GM18507 (cell line): ENCODE data around the gene TEPSIN.

Experiments used
- DNase-seq: peaks from one replicate; pipeline ENCODE4 v3.0.0; 2011; ENCODE audit warnings: low read depth; ENCODE audit not compliant: insufficient read length; ENCODE audit errors: extremely low spot score
- FAIRE-seq: peaks from 2 replicates; lab custom pipeline; 2011; peaks lifted over from hg19 to GRCh38; lab: Jason Lieb, UNC

Gene TEPSIN

GRCh38 chr17:81238815-81239713 is at the start of gene TEPSIN, which contains the start of gene NDUFAF8:
Gene TEPSIN, minus strand, starts transcription at chr17:81239055. Its CDS starts 22 bp downstream, at chr17:81239033.
Gene NDUFAF8, plus strand, starts transcription at chr17:81239318. Its CDS starts 46 bp downstream, at chr17:81239364.
- peak; percentile 99 for FAIRE-seq
- DNase-seq, result peak; percentile 100

DNA sequence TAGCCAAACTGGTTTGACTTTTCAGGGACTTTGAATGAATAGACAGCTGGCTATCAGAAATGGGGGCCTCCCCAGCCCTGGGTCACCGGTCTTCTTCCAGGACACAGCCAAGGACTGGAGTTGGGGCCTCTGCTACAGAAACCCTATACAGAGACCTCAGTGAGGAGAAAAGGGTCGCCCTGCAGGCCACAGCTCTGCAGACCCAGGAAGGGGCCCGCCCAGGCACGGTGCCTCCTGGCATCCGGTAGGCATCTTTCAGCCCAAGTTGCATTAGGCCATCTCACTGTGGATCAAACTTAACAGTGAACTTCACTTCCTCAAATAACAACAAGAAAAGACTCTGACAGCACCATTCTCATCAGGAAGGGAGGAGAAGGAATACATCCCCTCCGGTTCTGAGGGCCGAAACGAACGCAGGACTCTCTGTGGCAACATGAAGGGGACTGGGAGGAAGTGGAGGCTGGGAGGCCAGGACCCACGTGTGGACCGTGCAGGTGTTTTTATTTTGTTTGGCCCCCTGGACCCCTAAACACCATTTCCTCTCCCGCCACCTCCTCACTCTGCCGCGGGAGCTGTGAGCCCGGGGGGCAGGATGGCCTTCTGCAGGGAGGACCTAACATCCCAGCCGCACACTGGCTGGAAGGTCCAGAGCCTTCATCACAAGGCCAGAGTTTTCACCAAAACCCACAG is 49.0 kb upstream of the TEPSIN start:
- FAIRE-seq (no peak), DNase-seq (no peak)

GRCh38 chr17:81287152-81287551 is 48.3 kb upstream of the TEPSIN start:
- FAIRE-seq (no peak), DNase-seq (no peak)

DNA sequence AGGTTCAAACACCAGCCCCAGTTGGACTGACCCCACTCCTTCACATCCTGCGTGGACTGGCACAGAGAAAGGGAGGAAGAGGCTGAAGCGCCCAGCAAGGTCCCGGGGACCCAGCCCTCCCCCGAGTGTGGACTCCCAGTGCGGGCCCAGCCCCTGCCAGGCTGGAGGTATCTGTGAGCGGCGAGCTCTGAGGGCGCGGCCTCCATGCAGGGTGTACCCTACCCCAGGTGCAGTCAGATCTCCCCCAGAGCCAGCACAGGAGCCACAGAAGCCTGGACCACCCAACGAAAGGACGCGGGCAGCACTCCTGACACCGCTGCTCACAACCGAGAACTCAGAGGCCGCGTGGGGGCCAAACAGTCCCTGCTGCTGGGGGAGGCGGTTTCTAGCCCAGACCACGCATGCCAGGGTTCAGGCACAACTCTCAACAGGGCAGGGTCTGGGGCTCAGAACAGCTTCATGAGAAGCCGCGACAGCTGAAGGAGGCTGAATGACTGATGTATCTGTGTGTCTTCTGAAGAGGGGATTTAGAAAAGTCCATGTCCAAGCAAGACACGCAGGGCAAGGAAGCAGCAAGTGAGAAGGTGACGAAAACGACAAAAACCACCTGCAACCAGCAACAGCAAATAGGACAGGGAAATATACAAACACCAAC is 47.8 kb upstream of the TEPSIN start:
- DNase-seq, result no peak
- FAIRE-seq, result no peak

DNA sequence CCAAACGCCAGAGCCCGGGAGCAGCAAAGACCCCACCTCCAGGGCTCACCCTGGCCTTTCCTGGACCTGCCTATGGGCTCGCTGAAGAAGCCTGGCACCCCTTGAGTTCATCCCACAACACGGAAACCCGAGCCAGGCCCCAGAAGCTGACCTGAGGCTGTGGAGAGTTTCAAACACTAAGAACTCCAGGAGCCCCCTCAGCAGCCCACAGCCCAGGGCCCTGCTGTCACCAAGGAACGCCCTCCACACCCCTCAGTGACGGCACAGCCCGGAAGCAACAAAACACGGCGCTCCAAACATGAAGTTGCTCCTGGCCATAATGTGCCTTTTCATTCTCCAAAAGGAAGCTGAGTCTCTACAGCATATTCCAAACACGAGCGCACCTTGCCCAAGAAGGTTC is 47.0 kb upstream of the TEPSIN start:
- FAIRE-seq, result no peak

GRCh38 chr17:81285179-81285878 is 46.5 kb upstream of the TEPSIN start:
- DNase-seq, result peak; percentile 55
- peak; percentile 91 for FAIRE-seq

More for the DNA sequence above, 47.0 kb upstream of the TEPSIN start:
- no peak for DNase-seq

GRCh38 chr17:81282876-81283275 is 44.0 kb upstream of the TEPSIN start:
- DNase-seq, result no peak
- no peak for FAIRE-seq

- DNase-seq, result no peak
- no peak for FAIRE-seq
Observed at GRCh38 chr17:81282141-81282540, 43.3 kb upstream of the TEPSIN start.

GRCh38 chr17:81280571-81280970 is 41.7 kb upstream of the TEPSIN start:
- FAIRE-seq (no peak), DNase-seq (no peak)

DNA sequence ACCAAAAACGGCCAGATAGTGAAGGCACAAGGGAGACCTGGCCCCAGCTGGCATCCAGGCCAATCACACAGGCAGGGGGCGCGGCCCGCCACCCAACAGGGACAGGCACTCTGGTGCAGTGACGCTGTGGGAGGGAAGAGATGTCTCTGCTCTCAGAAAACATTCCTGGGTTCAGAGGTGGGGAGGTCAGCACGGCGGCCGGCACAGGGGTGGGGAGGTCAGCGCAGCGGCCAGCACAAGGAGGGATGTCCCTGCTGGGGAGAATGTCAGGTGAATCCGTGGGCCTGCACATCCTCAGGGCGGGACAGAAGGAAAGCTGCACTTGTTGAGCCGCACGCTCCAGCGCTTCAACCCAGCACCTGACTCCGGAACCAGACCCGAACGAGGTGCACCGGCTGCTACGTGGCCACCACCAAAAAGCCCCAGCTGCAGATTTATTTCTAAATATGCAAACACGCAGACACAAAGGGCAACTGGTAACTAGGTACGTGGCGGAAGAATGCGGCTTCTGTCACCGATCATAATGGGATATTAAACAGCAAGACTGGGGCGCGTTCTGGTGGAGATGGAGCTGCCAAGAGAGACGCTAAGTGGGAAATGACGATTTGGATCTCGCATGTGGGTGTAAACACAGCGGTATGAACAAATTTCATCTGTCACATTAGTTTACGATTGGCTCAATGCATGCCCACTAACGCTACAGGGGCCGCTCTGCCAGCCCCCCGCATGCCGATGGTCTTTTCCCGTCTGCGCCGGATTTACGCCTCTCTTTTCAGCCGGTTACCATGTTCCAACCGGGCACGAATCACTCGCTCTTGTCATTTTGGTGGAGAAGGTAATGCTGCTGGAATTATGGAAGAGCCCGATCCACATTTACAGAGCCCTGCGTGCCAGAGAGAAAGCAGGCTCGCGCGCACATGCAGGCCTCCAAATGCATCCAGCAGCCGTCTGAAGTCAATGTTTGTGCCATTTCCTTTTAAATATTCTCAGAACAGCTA is 40.7 kb upstream of the TEPSIN start:
- no peak for DNase-seq
- FAIRE-seq, result no peak

DNA sequence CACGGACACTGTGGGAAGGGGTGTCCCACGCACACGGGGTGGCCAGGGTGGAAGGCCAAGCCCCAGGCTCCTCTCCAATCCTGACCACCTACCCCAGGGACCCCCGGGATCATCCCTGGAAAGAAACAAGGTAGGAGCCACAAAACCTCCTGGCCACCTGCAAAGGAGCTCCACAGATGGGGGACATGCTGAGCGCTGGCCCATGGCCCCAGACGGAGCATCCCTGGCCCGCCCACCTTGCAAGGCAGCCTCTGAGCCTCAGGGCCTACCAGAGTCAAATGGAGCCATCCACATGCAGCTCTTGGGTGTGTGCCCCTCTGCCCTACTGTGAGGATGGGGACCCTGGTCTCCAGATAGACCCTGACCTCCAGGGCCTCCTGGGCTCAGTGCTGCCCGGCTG is 40.0 kb upstream of the TEPSIN start:
- FAIRE-seq (no peak), DNase-seq (no peak)

GRCh38 chr17:81277946-81278693 is 39.3 kb upstream of the TEPSIN start:
- no peak for FAIRE-seq
- no peak for DNase-seq

- FAIRE-seq (no peak), DNase-seq (no peak)
Observed at GRCh38 chr17:81277421-81277820, 38.6 kb upstream of the TEPSIN start.

DNA sequence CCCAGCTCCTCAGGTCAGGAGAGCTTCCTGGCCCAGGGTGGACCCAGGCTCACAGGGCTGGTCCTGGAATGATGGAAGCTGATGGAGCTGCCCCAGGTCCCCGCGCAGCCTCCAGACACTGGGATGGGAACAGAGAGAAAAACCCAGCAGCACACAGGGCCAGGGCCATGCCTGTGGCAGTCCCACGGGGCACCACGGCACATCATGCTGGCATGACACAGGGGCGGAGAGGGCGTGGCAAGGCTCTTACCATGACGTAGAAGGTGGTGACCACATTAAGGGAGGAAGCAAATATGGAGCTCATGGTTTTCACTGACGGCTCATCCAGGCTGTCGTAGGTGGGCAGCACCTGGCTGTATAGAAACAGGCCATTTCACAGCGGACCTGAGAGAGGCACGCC is 37.9 kb upstream of the TEPSIN start:
- FAIRE-seq, result no peak
- no peak for DNase-seq

GRCh38 chr17:81274471-81274855 is 35.6 kb upstream of the TEPSIN start:
- no peak for FAIRE-seq
- DNase-seq, result no peak

DNA sequence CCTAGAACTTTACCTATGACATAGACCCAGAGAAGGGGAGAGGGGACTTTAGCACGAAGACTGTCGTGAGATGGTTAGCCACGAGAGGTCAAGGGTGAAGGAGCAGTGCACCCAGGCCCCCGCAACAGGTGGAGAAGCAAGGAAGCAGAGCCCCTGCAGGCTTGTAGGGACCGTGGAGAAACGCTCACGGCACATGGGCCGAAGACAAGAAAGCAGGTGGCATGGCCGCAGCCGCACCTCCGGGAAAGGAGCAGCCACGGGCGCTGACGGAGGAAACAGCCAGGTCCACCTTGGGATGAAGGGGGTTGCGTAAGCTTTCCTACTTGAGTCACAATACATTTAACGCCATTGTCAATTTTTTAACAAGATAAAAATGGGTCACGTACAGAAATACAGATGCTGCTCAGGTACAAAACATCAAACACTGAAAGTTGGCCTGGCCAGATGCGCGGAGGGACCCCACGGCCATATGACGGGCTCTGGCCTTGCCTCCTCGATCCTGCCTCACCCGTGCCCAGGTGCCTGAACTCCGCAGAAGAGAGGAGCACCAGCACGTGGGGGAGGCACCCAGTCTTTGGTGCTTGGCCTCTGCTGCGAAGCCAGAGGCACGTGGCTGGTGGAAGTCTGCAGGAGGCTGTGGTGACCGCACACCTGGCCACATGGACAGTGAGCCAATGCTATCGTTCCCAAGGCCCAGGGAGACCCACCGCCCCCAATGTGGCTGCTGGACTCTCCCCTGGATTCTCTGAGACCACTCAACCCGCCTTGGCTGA is 35.0 kb upstream of the TEPSIN start:
- no peak for FAIRE-seq
- DNase-seq, result no peak

GRCh38 chr17:81272616-81273015 is 33.8 kb upstream of the TEPSIN start:
- FAIRE-seq (no peak), DNase-seq (no peak)
